Measurements from ENCODE around the gene DPP9. TPM values are rescaled to one million over a fixed set of nuclear protein-coding genes. Genes with fewer than 3 reads are reported as not detected.

DPP9 gene
- polyA plus RNA-seq, 4 donors: 37.1 to 59.5 (median 43.3) TPM

DNA sequence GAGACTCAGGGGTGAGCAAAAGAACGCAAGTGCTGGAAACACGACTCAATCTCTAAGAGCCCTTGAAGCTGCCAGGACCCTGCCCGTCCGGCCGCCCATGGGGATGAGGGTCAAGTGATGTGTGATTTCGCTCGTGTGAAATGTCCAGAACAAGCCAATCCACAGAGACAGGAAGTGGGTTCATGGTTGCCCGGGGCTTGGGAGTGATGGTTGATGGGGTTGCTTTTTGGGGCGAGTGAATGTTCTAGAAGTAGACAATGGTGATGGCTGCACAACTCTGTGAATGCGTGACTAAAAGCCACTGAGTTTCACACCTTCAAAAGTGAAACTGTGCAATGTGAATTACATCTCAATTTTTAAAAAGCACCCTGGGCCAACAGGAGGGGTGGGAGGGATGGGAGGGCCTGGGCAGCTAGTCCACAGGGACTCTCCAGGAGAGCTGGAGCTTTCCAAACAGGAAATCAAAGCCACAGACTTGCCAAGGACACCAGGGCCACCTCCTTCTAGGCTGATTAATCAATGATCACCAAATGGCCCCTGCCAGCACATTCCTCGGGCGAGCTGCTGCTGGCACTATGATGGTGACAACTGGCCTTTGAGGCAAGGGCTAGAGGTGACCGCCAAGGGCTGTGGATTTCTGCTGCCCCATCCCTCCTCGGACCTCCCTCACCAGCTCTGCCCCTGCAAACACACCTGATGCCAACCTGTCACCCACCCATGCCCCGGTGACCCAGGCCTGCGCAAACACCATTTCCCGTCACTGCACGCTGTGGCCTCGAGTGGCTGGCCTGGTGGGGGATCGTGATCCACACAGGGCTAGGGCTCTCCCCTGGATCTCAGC, 14.0 kb downstream of the DPP9 start:
- Histone ChIP-seq H3K36me3 (ENCODE audit: control insufficient read depth in 3 of 3, insufficient read depth in 2 of 3, low read depth in 1 of 3, low read length in 3 of 3) (peaks cover 2 to 80% (median 27%) of the 10 kb centered on the region in 3 donors), H3K27me3 (ENCODE audit: control insufficient read depth in 3 of 3, insufficient read depth in 3 of 3, low read length in 3 of 3) (no peaks in the 10 kb centered on the region), H3K4me3 (ENCODE audit: low read depth in 1 of 3, low read length in 3 of 3) (no peak overlapping the region), H3K9me3 (ENCODE audit: control insufficient read depth in 2 of 2, insufficient read depth in 1 of 2, low read depth in 1 of 2, low read length in 1 of 2) (peaks cover 0 to 3% of the 10 kb centered on the region in 2 donors), H3K27ac (ENCODE audit: low read depth in 1 of 3, low read length in 2 of 3) (no peak overlapping the region), H3K4me1 (ENCODE audit: control insufficient read depth in 3 of 3, insufficient read depth in 2 of 3, low read depth in 1 of 3, low read length in 2 of 3) (peaks cover 0 to 14% (median 0%) of the 10 kb centered on the region in 3 donors)
- FAIRE-seq (no peak), DNase-seq (no peak)
- 86 to 90% (median 89%) methylated on average over 20 of the region's 20 CpGs for WGBS, 3 donors

DNA sequence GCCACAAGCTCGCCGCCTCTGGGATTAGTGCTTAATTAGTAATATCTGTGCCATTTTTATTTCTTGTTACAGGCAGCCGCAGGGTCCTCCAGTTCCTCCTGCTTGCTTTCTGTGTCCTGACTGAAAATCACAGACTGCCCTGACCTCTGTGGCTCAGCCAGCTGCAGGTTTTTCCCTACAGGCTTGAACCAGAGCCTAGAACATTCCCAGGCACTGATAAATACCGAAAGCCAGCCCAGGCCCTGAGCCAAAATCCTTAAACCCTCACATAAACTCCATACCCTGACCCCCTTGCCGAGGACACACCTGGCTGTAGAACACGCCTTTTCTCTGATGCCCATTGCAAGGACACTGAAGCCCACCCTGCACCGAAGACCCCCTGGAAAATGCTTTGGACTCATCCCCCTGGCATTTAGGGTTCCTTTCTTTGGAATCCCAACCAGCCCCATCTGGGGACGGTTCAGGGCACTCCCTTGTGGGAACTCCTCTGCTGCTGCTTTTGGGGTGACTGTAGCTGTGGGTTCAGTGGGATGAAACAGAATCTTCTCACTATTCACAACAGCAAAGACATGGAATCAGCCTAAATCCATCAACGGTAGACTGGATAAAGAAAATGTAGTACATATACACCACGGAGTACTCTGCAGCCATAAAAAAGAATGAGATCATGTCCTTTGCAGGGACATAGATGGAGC, 15.5 kb downstream of the DPP9 start:
- Histone ChIP-seq H3K9me3 (ENCODE audit: control insufficient read depth in 2 of 2, insufficient read depth in 1 of 2, low read depth in 1 of 2, low read length in 1 of 2) (peaks cover 0 to 3% of the 10 kb centered on the region in 2 donors), H3K4me1 (ENCODE audit: control insufficient read depth in 3 of 3, insufficient read depth in 2 of 3, low read depth in 1 of 3, low read length in 2 of 3) (peaks cover 0 to 18% (median 0%) of the 10 kb centered on the region in 3 donors), H3K27me3 (ENCODE audit: control insufficient read depth in 3 of 3, insufficient read depth in 3 of 3, low read length in 3 of 3) (no peaks in the 10 kb centered on the region), H3K36me3 (ENCODE audit: control insufficient read depth in 3 of 3, insufficient read depth in 2 of 3, low read depth in 1 of 3, low read length in 3 of 3) (peaks cover 8 to 79% (median 20%) of the 10 kb centered on the region in 3 donors), H3K4me3 (ENCODE audit: low read depth in 1 of 3, low read length in 3 of 3) (no peak overlapping the region), H3K27ac (ENCODE audit: low read depth in 1 of 3, low read length in 2 of 3) (no peak overlapping the region)
- 89 to 93% (median 90%) methylated on average over 10 of the region's 10 CpGs for WGBS, 3 donors
- no peak for DNase-seq
- FAIRE-seq: no peak

DNA sequence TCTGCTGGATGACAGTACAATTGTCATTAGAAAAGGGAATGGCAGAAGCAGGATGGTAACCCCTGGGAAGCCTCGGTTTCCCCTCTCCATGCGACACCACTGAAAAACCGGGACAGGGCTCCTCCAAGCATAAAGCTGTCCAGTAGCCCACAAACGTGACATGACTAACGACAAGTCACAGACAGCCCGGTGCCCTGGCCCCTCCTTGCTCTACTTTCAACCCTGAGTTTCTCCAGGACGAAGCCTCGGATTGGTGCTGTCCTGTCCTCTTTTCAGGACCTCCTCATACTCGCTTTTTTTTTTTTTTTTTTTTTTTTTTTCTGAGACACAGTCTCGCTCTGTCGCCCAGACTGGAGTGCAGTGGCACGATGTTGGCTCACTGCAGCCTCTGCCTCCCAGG, 16.3 kb downstream of the DPP9 start:
- 92 to 96% (median 94%) methylated on average over 12 of the region's 12 CpGs for WGBS, 3 donors
- Histone ChIP-seq H3K9me3 (ENCODE audit: control insufficient read depth in 2 of 2, insufficient read depth in 1 of 2, low read depth in 1 of 2, low read length in 1 of 2) (peaks cover 0 to 3% of the 10 kb centered on the region in 2 donors), H3K4me3 (ENCODE audit: low read depth in 1 of 3, low read length in 3 of 3) (no peak overlapping the region), H3K36me3 (ENCODE audit: control insufficient read depth in 3 of 3, insufficient read depth in 2 of 3, low read depth in 1 of 3, low read length in 3 of 3) (peaks cover 13 to 79% (median 16%) of the 10 kb centered on the region in 3 donors), H3K4me1 (ENCODE audit: control insufficient read depth in 3 of 3, insufficient read depth in 2 of 3, low read depth in 1 of 3, low read length in 2 of 3) (peaks cover 0 to 18% (median 0%) of the 10 kb centered on the region in 3 donors), H3K27me3 (ENCODE audit: control insufficient read depth in 3 of 3, insufficient read depth in 3 of 3, low read length in 3 of 3) (no peaks in the 10 kb centered on the region), H3K27ac (ENCODE audit: low read depth in 1 of 3, low read length in 2 of 3) (no peak overlapping the region)
- FAIRE-seq (no peak), DNase-seq (no peak)

DNA sequence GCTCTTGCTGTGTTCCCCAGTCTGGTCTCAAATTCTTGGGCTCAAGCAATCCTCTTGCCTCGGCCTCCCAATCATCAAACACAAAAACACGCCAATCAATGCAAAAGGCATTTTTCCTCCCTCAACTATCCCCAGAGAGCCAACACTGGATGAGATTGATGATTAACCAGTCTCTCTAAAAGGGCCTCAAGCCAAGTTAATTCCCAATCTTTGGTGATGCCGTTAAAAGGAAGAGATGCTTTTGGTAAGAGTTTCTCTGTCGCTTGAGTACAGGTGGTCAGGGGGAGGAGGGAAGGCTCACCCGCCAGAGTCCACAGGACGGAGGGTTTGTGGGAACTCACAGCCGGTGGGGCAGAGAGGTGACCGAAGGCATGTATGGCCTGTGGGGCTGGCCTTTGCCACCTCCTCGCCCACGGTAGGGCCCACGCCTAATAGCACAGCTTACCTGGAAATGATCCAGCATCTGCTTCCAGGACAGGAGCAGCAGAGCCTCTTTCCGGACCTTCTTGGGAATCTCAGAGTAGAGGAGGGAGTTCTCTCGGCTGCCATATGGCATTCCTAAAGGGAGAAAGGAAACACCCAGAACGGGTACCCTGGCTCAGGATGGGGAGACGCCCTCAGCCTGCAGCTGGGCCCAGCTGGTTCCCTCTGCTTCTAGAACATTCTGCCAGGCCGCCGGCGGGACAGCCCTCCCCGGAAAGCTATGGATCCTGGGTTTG, 18.1 kb downstream of the DPP9 start:
- H3K4me1 ChIP-seq (ENCODE audit: control insufficient read depth in 3 of 3, insufficient read depth in 2 of 3, low read depth in 1 of 3, low read length in 2 of 3): peaks cover 0 to 18% (median 0%) of the 10 kb centered on the region in 3 donors

DNA sequence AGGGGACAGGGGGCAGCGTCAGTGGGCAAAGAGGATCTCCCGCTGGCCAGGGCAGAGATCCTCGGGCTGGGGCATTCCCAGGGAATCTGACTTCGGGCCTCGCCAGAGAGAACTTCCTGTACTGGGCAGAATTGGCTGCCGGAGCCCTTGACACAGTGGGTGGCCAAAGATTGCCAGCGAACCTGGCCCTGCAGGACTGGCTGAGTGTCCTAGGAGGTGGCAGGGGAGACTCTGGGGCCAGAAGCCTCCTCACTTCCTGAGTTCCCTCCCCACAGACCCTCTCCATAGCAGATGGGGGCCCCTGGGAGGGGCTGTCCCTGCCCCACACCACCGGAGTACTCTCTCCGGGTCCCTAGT, 19.3 kb downstream of the DPP9 start:
- FAIRE-seq: no peak
- H3K9me3 ChIP-seq (ENCODE audit: control insufficient read depth in 2 of 2, insufficient read depth in 1 of 2, low read depth in 1 of 2, low read length in 1 of 2): no peaks in the 10 kb centered on the region
- no peaks in the 10 kb centered on the region for H3K27me3 ChIP-seq (ENCODE audit: control insufficient read depth in 3 of 3, insufficient read depth in 3 of 3, low read length in 3 of 3)
- peaks cover 23 to 81% (median 26%) of the 10 kb centered on the region in 3 donors for H3K36me3 ChIP-seq (ENCODE audit: control insufficient read depth in 3 of 3, insufficient read depth in 2 of 3, low read depth in 1 of 3, low read length in 3 of 3)
- H3K4me1 ChIP-seq (ENCODE audit: control insufficient read depth in 3 of 3, insufficient read depth in 2 of 3, low read depth in 1 of 3, low read length in 2 of 3): peaks cover 0 to 18% (median 0%) of the 10 kb centered on the region in 3 donors
- H3K27ac ChIP-seq (ENCODE audit: low read depth in 1 of 3, low read length in 2 of 3): no peak overlapping the region
- H3K4me3 ChIP-seq (ENCODE audit: low read depth in 1 of 3, low read length in 3 of 3): no peak overlapping the region
- WGBS, 3 donors: 94 to 95% (median 94%) methylated on average over 9 of the region's 9 CpGs
- DNase-seq: no peak

More for the DNA sequence above, 18.1 kb downstream of the DPP9 start:
- DNase-seq: peak; percentile 22 to 44
- H3K36me3 ChIP-seq (ENCODE audit: control insufficient read depth in 3 of 3, insufficient read depth in 2 of 3, low read depth in 1 of 3, low read length in 3 of 3): peaks cover 20 to 81% (median 22%) of the 10 kb centered on the region in 3 donors
- no peaks in the 10 kb centered on the region for H3K27me3 ChIP-seq (ENCODE audit: control insufficient read depth in 3 of 3, insufficient read depth in 3 of 3, low read length in 3 of 3)
- no peak overlapping the region for H3K4me3 ChIP-seq (ENCODE audit: low read depth in 1 of 3, low read length in 3 of 3)
- no peak for FAIRE-seq
- H3K27ac ChIP-seq (ENCODE audit: low read depth in 1 of 3, low read length in 2 of 3): peak overlapping the region in 2 of 3 donors; percentile 32 to 42
- H3K9me3 ChIP-seq (ENCODE audit: control insufficient read depth in 2 of 2, insufficient read depth in 1 of 2, low read depth in 1 of 2, low read length in 1 of 2): no peaks in the 10 kb centered on the region
- 63 to 68% (median 68%) methylated on average over 19 of the region's 19 CpGs for WGBS, 3 donors

DNA sequence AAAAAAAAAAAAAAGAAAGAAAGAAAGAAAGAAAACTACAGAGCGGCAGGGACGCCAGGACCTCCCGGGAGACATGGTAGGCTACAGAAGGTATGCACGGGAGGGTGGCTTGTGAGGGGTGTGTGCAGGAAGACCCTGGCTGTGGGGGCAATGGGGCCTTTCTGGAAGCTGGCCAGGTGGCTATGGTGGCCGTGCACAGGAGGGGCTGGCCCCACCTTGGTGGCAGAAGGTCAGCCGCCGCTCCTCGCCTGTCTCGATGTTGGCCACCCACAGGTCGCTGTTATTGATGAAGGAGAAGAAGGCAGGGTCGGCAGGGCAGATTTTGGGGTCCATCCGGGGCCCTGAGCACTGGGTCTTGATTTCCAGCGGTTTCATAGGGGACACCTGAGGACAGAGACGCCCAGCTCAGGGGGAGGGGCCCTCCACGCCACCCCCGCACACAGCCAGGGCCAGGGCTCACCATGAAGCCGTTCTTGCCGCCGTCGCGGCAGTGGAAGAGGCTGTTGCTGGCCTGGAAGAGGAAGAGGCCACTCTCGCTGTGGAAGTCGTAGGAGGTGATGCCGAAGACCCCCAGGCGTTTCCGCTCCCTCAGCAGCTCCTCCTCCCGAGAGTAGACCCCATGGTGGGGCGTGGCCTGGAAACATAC, 19.8 kb downstream of the DPP9 start:
- Histone ChIP-seq H3K27me3 (ENCODE audit: control insufficient read depth in 3 of 3, insufficient read depth in 3 of 3, low read length in 3 of 3) (no peaks in the 10 kb centered on the region), H3K4me3 (ENCODE audit: low read depth in 1 of 3, low read length in 3 of 3) (no peak overlapping the region), H3K36me3 (ENCODE audit: control insufficient read depth in 3 of 3, insufficient read depth in 2 of 3, low read depth in 1 of 3, low read length in 3 of 3) (peaks cover 26 to 79% (median 27%) of the 10 kb centered on the region in 3 donors), H3K9me3 (ENCODE audit: control insufficient read depth in 2 of 2, insufficient read depth in 1 of 2, low read depth in 1 of 2, low read length in 1 of 2) (no peaks in the 10 kb centered on the region), H3K4me1 (ENCODE audit: control insufficient read depth in 3 of 3, insufficient read depth in 2 of 3, low read depth in 1 of 3, low read length in 2 of 3) (peaks cover 0 to 18% (median 0%) of the 10 kb centered on the region in 3 donors), H3K27ac (ENCODE audit: low read depth in 1 of 3, low read length in 2 of 3) (no peak overlapping the region)
- FAIRE-seq: no peak
- 95 to 97% (median 96%) methylated on average over 27 to 28 of the region's 28 CpGs for WGBS, 3 donors
- DNase-seq: no peak

DNA sequence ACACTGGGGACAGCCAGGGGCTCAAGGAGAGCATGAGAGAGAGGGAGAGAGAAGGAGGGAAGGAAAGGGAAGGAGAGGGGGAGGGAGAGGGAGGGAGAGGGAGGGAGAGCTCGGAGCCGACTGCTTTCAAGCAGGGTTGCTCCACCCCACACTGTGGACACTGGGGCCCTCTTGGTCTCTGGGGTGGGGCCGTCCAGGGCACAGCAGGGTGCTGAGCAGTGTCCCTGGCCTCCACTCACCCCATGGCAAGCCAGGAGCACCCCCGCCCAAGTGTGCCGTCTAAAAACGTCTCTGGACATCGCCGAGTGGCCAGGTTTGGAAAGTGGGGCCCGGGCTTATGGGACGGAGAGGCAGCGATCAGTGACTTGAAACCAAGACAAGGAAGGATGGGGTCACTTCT, 20.9 kb downstream of the DPP9 start:
- peaks cover 0 to 18% (median 0%) of the 10 kb centered on the region in 3 donors for H3K4me1 ChIP-seq (ENCODE audit: control insufficient read depth in 3 of 3, insufficient read depth in 2 of 3, low read depth in 1 of 3, low read length in 2 of 3)
- DNase-seq: no peak
- no peak overlapping the region for H3K27ac ChIP-seq (ENCODE audit: low read depth in 1 of 3, low read length in 2 of 3)
- no peak for FAIRE-seq
- H3K4me3 ChIP-seq (ENCODE audit: low read depth in 1 of 3, low read length in 3 of 3): no peak overlapping the region
- no peaks in the 10 kb centered on the region for H3K9me3 ChIP-seq (ENCODE audit: control insufficient read depth in 2 of 2, insufficient read depth in 1 of 2, low read depth in 1 of 2, low read length in 1 of 2)
- H3K36me3 ChIP-seq (ENCODE audit: control insufficient read depth in 3 of 3, insufficient read depth in 2 of 3, low read depth in 1 of 3, low read length in 3 of 3): peaks cover 26 to 83% (median 27%) of the 10 kb centered on the region in 3 donors
- H3K27me3 ChIP-seq (ENCODE audit: control insufficient read depth in 3 of 3, insufficient read depth in 3 of 3, low read length in 3 of 3): no peaks in the 10 kb centered on the region
- 91 to 94% (median 94%) methylated on average over 11 of the region's 11 CpGs for WGBS, 3 donors

DNA sequence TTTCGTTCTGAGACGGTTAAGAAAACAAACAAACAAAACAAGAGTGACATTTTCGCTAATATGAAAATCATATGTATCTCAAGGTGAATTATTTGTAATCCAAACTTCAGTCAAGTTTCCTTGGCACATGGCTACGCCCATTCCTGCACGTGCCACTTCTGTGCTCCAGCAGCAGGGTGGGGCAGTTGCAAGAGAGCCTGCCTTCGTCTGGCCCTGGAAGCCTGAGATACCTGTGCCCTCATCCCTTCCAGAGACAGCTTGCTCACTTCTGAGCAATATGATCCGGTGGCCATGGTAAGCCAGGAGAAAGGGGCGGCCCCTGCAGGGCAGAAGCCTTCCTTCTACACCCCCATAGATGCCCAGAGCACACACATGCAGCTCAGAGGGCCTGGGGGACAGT, 22.1 kb downstream of the DPP9 start:
- H3K36me3 ChIP-seq (ENCODE audit: control insufficient read depth in 3 of 3, insufficient read depth in 2 of 3, low read depth in 1 of 3, low read length in 3 of 3): peaks cover 27 to 86% (median 32%) of the 10 kb centered on the region in 3 donors
- FAIRE-seq (no peak), DNase-seq (no peak)
- no peaks in the 10 kb centered on the region for H3K27me3 ChIP-seq (ENCODE audit: control insufficient read depth in 3 of 3, insufficient read depth in 3 of 3, low read length in 3 of 3)
- H3K4me3 ChIP-seq (ENCODE audit: low read depth in 1 of 3, low read length in 3 of 3): no peak overlapping the region
- H3K4me1 ChIP-seq (ENCODE audit: control insufficient read depth in 3 of 3, insufficient read depth in 2 of 3, low read depth in 1 of 3, low read length in 2 of 3): peaks cover 0 to 18% (median 0%) of the 10 kb centered on the region in 3 donors
- H3K27ac ChIP-seq (ENCODE audit: low read depth in 1 of 3, low read length in 2 of 3): no peak overlapping the region
- H3K9me3 ChIP-seq (ENCODE audit: control insufficient read depth in 2 of 2, insufficient read depth in 1 of 2, low read depth in 1 of 2, low read length in 1 of 2): no peaks in the 10 kb centered on the region
- 85 to 92% (median 90%) methylated on average over 8 of the region's 8 CpGs for WGBS, 3 donors
